ENCODE measurements around the gene PRSS22.

PRSS22 gene

DNA sequence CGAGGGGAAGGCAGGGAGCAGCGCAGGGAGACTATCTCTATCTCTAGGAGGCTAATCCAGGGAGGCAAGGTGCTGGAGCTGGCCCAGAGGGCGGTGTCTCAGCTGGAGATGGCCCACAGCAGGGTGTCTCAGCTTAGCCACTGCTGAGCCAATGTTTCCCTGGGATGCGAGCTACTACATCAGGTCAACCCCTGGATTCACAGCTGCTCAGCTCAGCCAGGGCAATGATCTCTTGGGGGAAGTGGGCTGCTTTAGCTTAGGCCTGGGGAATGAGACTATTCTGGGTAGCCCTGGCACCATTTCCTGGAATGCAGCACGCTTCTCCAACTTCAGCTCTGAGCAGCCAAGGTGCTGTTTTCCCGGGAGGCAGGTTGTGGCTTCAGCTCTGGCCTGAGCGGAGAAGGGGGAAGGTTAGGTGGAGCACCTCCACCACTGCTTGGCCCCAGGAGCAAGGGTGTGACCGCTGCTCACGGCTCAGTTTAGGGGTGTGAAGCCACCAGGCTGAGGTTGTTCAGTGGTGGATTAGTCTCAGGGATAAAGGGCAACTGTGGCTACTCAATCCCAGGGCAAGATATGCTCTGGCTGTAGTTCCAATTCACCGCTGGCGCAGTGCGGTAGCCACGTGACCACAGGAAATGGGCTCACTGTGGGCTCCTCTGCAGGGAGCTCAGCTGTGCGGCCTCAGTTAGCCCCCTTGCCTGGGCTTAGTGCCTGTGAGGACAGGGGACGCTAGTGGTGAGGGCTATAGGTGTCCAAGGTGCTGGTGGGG is 46.1 kb downstream of the PRSS22 start:
- no peak for DNase-seq

DNA sequence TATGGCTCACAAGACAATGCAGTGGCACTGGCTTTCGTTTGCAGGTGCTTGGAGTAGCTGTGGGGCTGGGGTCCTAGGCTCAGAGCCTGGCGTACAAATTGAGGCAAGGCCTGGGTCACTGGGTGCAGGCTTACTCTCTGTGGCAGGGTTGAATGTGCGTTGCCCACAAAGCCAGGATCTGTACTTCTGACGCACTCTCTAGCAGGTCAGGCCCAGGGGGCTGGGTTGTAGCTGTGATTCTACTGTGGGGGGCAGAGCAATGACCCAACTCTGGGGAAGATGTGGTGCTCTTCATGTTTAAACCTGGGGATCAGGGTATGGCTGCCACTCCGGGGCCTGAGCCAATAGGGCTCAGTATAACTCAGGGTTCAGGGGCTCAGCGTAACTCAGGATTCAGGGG is 47.3 kb downstream of the PRSS22 start:
- no peak for DNase-seq

DNA sequence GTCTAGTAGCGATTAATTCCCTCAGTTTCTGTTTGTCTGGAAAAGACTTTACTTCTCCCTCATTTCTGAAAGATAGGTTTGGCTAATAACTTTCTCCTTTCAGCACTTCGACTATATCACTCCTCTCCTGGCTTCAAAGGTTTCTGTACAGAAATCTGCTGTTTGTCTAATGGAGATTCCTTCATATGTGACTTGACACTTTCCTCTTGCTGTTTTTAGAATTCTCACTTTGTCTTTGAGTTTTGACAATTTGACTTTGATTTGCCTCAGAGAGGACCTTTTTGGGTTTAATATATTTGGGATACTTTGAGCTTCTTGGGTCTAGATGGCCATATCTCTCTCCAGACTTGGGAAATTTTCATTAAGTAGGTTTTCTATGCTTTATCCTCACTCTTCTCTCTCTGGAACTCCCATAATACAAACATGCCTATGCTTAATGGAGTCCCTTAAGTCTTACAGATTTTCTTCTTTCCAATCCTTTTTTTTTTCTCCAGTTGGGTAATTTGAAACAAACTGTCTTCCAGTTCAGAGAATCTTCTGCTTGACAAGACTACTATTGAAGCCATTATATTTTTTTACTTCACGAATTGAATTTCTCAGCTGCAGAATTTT is 48.7 kb downstream of the PRSS22 start:
- no peak for DNase-seq

DNA sequence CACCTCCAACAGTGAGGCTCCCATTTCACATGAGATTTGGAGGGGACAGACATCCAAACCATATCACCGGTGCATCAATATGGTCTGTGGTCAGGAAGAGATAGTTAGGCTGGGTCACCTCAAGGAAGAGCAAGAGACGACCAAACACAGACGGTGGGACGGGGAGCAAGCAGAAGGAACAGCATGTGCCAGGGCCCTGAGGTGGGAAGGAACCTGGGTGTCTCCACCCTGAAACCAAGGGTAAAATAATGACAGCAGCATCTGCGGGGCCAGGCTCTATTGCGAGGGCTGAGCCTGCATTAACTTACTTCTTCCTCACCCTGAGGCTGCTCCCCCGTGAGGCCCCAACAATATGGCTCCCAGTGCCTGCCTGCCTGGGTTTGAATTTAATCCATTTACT is 49.8 kb downstream of the PRSS22 start:
- no peak for DNase-seq

DNA sequence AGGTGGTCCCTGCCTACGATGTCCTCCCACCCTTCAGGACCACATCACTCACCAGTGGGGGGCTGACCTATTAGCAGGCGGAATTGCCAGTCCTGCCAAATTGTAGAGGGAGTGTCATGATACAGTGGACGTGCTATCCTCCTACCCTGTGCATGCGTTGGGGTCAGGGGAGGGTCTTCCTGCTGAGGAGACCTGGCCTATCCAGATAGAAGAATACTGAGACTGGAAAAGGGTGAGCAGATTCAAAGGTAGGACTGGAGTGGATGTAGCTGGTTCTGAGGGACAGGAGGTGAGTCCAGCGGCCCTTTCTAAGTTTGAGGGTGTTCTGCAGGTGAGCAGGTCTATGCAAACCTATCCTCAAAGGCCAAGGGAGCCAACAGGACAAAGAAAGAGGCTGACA is 51.7 kb downstream of the PRSS22 start:
- no peak for DNase-seq

DNA sequence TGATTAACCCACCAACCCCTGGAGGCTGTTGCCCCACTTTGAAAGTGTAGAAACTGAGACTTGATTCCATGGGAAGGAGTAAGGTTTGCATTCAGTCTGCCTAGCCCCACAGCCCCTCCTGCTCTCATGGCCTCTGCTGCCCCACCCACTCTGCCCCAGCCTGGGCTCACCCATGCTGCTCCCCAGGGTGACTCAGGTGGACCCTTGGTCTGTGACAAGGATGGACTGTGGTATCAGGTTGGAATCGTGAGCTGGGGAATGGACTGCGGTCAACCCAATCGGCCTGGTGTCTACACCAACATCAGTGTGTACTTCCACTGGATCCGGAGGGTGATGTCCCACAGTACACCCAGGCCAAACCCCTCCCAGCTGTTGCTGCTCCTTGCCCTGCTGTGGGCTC is 53.2 kb downstream of the PRSS22 start:
- DNase-seq, result no peak

DNA sequence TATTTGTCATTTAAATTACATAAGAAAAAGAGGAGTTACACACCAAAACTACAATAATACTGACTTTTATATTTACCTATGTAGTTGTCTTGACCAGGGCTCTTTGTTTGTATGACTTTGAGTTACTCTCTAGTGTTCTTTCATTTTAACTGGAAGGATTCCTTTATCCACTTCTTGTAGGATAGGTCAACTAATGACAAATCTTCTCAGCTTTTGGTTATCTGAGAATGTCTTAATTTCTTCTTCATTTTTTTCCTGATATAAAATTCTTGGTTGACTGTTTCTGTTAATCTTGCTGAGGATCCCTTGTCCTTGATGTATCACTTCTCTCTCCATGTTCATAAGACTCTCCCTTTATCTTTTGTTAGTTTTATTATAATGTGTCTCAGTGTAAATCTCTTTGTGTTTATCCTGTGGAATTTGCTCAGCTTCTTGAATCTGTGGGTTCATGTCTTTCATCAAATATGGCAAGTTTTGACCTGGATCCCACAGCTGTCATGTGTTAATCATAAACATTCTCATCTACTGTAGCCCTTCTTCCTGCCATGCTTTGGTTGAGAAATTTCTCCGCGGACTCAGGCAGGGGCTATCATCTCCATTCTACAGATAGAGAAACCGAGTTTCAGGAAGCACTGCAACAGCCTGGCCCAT is 54.3 kb downstream of the PRSS22 start:
- no peak for DNase-seq
